ENCODE results near the gene ICA1L.
"Not testable (repeated sequence)": the region's sequence is repeated elsewhere in the genome, so short reads cannot be mapped to it uniquely, and the experiment has no call there.

Gene ICA1L

GRCh38 chr2:202871300-202872141 is at the start of gene ICA1L:
ICA1L (minus strand) TSS chr2:202871766; CDS start chr2:202829009, 42,757 bp downstream.
- FAIRE-seq = no peak
- TF ChIP-seq, protein P1, sequence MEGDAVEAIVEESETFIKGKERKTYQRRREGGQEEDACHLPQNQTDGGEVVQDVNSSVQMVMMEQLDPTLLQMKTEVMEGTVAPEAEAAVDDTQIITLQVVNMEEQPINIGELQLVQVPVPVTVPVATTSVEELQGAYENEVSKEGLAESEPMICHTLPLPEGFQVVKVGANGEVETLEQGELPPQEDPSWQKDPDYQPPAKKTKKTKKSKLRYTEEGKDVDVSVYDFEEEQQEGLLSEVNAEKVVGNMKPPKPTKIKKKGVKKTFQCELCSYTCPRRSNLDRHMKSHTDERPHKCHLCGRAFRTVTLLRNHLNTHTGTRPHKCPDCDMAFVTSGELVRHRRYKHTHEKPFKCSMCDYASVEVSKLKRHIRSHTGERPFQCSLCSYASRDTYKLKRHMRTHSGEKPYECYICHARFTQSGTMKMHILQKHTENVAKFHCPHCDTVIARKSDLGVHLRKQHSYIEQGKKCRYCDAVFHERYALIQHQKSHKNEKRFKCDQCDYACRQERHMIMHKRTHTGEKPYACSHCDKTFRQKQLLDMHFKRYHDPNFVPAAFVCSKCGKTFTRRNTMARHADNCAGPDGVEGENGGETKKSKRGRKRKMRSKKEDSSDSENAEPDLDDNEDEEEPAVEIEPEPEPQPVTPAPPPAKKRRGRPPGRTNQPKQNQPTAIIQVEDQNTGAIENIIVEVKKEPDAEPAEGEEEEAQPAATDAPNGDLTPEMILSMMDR (IDR thresholded peaks at IDR 0.05; ENCODE audit: insufficient read depth, missing control alignments) = no peak
- peak; percentile 36 for DNase-seq (ENCODE audit: insufficient read length, low spot score)

DNA sequence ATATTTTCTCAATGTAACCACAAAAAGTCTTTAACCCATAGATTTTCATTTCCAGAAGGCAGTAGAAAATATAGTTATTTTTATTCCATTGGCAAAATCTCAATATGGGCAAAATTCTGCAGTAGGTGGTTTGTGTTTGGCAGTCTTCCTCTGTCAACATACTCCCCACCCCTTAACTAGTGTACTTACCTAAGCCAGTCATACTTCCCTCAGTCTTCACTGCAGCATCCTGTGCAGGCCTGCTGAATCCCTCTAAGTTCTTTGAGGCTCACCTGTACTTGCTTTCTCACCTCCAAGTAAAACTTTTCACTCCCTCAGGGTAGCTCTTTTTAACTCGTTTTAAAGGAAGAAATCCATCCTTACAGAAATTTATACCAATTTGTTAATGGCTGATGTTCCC is 47.3 kb upstream of the ICA1L start:
- TF ChIP-seq, protein P1 (IDR thresholded peaks at IDR 0.05; ENCODE audit: insufficient read depth, missing control alignments) = no peak
- no peak for FAIRE-seq
- DNase-seq (ENCODE audit: insufficient read length, low spot score) = no peak

GRCh38 chr2:202912342-202913201 is 41.0 kb upstream of the ICA1L start:
- not testable (repeated sequence) for DNase-seq (ENCODE audit: insufficient read length, low spot score); FAIRE-seq

- FAIRE-seq (no peak), DNase-seq (ENCODE audit: insufficient read length, low spot score) (peak; percentile 35)
- TF ChIP-seq, protein P1 (IDR thresholded peaks at IDR 0.05; ENCODE audit: insufficient read depth, missing control alignments) = no peak
Measured at GRCh38 chr2:202911512-202912341, 40.2 kb upstream of the ICA1L start, which contains the start of the genes CARF and WDR12. CARF (plus strand) TSS chr2:202912275; CDS start chr2:202941903, 29,628 bp downstream. WDR12 (minus strand) TSS chr2:202911673; CDS start chr2:202911476, 197 bp downstream.

- DNase-seq (ENCODE audit: insufficient read length, low spot score) = no peak
- TF ChIP-seq, protein P1 (IDR thresholded peaks at IDR 0.05; ENCODE audit: insufficient read depth, missing control alignments) = no peak
- no peak for FAIRE-seq
Measured at GRCh38 chr2:202911203-202911511, 39.6 kb upstream of the ICA1L start.

DNA sequence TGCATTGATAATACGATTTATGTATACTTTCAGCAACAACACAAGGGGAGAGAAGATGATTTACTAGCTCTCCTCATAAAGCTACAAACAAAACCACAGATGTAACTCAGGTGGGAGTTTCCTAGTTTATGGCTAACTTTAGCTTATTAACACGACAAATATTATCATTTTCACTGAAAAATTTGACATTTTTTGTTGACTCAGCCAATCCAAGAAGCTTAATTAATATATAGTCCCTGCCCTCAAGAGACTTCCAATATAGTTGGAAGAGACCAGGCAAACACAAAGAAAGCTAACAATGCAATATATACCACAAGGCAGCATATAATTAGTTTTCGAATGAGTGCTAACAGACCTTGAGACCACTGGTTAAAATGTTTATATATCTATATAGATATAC is 39.1 kb upstream of the ICA1L start:
- FAIRE-seq = no peak

DNA sequence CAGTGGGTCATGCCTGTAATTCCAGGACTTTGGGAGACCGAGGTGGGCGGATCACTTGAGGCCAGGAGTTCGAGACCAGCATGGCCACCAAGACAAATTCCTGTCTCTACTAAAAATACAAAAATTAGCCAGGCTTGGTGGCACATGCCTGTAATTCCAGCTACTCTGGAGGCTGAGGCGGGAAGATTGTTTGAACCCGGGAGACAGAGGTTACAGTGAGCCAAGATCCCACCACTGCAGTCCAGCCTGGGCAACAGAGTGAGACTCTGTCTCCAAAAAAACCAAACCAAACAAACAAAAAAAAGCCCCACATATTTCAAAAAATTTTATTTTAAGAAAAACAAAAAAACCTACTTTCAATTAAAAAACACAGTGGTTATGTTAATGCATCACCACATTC is 38.7 kb upstream of the ICA1L start:
- FAIRE-seq = not testable (repeated sequence)

More for the DNA sequence above, 39.1 kb upstream of the ICA1L start:
- TF ChIP-seq, protein P1 (IDR thresholded peaks at IDR 0.05; ENCODE audit: insufficient read depth, missing control alignments) = no peak
- no peak for DNase-seq (ENCODE audit: insufficient read length, low spot score)

More for the DNA sequence above, 38.7 kb upstream of the ICA1L start:
- not testable (repeated sequence) for DNase-seq (ENCODE audit: insufficient read length, low spot score)

Data from D721Med (cell line).